GM18502 (cell line): ENCODE measurements around the gene USH2A.
A peak's percentile ranks its signal among the peaks of the same experiment; 100 is the strongest.
"Not testable (repeated sequence)": the region's sequence is repeated elsewhere in the genome, so short reads cannot be mapped to it uniquely, and the experiment has no call there.

ENCODE experiments used
- ATAC-seq: cut with Tn5 transposase; IDR thresholded peaks from one replicate; pipeline ENCODE4 v1.9.1; 2021; ENCODE audit warnings: mild to moderate bottlenecking; ENCODE audit not compliant: unreplicated experiment, poor library complexity

Gene USH2A

GRCh38 chr1:216071262-216071661, 352.0 kb downstream of the USH2A start:
- no peak for ATAC-seq

GRCh38 chr1:216064643-216065042, 358.6 kb downstream of the USH2A start:
- no peak for ATAC-seq

GRCh38 chr1:216057947-216058346, 365.3 kb downstream of the USH2A start:
- no peak for ATAC-seq

- no peak for ATAC-seq
Measured at GRCh38 chr1:216057063-216057462, 366.2 kb downstream of the USH2A start.

- no peak for ATAC-seq
Measured at GRCh38 chr1:216055004-216055403, 368.2 kb downstream of the USH2A start.

GRCh38 chr1:216054600-216054999, 368.6 kb downstream of the USH2A start:
- ATAC-seq, result no peak

- ATAC-seq, result no peak
Measured at GRCh38 chr1:216051071-216051470, 372.2 kb downstream of the USH2A start.

- no peak for ATAC-seq
Measured at GRCh38 chr1:216049741-216050430, 373.4 kb downstream of the USH2A start.

- ATAC-seq, result no peak
Measured at GRCh38 chr1:216047811-216048572, 375.3 kb downstream of the USH2A start.

- ATAC-seq, result no peak
Measured at GRCh38 chr1:216046336-216046735, 376.9 kb downstream of the USH2A start.

- ATAC-seq, result no peak
Measured at GRCh38 chr1:216045400-216045799, 377.8 kb downstream of the USH2A start.

- ATAC-seq, result no peak
Measured at GRCh38 chr1:216044538-216044937, 378.7 kb downstream of the USH2A start.

GRCh38 chr1:216034506-216034905, 388.7 kb downstream of the USH2A start:
- no peak for ATAC-seq

GRCh38 chr1:216032961-216033614, 390.2 kb downstream of the USH2A start:
- ATAC-seq, result no peak

GRCh38 chr1:216032284-216032683, 391.0 kb downstream of the USH2A start:
- peak; percentile 60 for ATAC-seq

- no peak for ATAC-seq
Measured at GRCh38 chr1:216028631-216029030, 394.6 kb downstream of the USH2A start.

GRCh38 chr1:216024546-216024945, 398.7 kb downstream of the USH2A start:
- ATAC-seq, result no peak

GRCh38 chr1:216020743-216021345, 402.4 kb downstream of the USH2A start:
- no peak for ATAC-seq

GRCh38 chr1:216015116-216015515, 408.1 kb downstream of the USH2A start:
- no peak for ATAC-seq

GRCh38 chr1:216014086-216014485, 409.2 kb downstream of the USH2A start:
- ATAC-seq, result no peak

- not testable (repeated sequence) for ATAC-seq
Measured at GRCh38 chr1:216009456-216009855, 413.8 kb downstream of the USH2A start.
